ENCODE measurements around the gene SLC39A3.

The SLC39A3 gene

DNA sequence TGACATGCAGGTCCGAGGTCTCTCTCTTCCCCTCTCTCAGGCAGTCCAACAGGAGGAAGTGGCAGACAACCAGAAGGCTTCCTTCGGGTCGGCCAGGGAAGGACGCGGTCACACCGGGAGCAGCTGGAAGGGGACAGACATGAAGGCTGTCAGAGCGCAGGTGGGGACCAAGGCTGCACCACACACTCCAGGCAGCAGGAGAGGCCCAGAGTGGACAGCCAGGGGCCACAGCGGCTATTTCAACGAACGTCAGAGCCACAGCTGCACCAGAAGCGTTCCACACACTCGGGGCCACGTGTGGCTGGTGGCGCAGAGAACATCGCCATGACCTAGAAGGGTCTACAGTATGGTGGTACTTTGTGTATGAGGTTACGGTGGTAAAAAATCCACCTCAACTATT lies 16.0 kb upstream of the SLC39A3 start:
- in situ Hi-C loops (cut with HindIII; ENCODE audit: low pct_ligation_motif_present, low pct_unique_long_range_greater_than_20kb, low sequenced_read_pairs), result no loop called here
- no peak for DNase-seq

DNA sequence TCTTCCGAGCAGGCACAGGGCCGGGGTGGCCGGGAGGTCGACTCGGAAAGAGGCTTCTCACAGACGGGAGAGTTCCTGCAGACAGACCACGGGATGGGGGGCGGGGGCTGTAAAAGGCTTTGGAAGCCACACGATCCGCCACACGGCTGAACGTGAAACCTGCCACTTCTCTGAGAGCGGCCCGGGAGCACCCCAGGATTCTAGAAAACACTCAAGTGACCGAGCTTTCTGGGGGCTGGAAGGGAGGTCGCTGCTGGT lies 15.6 kb upstream of the SLC39A3 start:
- in situ Hi-C loops (cut with HindIII; ENCODE audit: low pct_ligation_motif_present, low pct_unique_long_range_greater_than_20kb, low sequenced_read_pairs), result no loop called here
- DNase-seq, result no peak

DNA sequence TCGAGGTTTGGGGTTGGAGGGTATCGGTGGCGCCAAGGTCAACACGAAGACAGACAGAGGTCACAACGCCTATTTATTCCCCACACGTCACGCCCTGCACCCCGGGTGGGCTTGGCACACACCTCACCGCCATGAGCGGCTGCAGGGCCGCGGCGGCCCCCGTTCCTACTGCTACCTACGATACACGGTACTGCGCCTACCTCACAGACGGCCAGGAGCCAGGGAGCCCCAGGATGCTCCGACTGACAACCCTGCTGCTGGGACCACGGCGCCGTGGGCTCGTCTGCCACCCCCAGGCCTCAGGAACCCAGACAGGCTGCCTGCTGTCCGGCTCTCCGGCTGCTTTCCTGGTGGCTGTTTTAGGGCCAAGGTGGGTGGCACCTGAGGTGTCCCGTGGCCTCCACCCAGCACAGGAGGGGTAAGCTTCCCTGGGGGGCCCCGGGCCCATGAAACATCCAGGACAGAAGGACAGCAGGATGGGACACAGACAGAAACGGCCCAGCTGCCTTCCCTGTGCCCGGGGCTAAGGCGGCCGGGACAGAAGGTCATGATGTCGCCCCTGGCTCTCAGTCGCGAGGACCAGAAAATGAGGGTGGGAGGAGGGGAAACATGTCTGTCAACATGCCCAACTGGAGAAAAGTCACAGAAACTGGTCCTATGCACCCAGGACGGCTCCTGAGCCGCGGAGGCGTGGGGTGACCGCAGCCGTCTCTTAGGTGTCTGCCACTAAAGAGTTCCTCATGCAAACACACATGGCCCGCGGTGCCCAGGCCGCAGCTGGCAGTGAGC lies 15.0 kb upstream of the SLC39A3 start:
- in situ Hi-C loops (cut with HindIII; ENCODE audit: low pct_ligation_motif_present, low pct_unique_long_range_greater_than_20kb, low sequenced_read_pairs), result no loop called here

DNA sequence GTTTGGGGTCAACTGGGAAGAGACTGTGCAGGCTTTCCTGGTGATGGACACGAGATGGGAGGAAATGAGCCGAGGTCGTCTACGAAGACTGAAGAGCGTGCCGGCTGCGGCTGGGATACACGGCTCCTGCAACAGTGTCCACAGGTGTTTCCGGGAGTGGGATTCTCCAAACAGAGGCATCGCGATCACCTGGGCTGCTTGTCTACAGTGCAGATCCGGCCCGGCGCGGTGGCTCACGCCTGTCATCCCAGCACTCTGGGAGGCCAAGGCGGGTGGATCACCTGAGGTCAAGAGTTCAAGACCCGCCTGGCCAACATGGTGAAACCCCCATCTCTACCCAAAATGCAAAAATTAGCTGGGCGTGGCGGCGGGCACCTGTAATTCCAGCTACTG lies 11.6 kb upstream of the SLC39A3 start:
- in situ Hi-C loops (cut with HindIII; ENCODE audit: low pct_ligation_motif_present, low pct_unique_long_range_greater_than_20kb, low sequenced_read_pairs), result no loop called here
- no peak for DNase-seq

More for the DNA sequence above, 15.0 kb upstream of the SLC39A3 start:
- no peak for DNase-seq

DNA sequence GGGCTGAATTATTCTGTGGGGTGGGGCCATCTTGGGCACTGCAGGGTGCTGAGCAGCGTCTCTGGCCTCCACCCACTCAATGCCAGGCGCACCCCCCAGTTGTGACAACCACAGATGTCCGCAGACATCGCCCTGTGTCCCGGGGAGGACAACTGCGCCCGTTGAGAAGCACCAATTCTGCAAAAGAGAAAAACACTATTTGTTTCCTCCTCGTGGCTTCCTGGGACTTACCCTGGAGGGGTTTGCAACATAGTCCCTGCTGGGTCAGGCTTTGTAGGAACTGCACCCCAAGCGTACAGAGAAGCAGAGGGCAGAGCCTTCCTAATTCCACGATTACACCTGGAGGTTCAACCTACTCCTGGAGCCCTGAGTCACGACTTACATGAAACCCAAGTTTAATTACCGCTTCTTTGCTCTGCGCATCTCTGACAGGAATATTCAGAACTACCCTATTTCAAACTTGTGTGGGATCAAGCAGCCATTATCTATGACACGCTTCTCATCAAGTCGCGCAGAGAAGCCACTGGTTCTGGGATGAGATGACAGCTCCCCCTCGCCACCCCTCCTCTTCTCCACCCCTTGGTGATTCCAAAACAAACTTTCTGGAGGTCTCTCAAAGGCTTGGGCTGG lies 11.1 kb upstream of the SLC39A3 start:
- in situ Hi-C loops (cut with HindIII; ENCODE audit: low pct_ligation_motif_present, low pct_unique_long_range_greater_than_20kb, low sequenced_read_pairs), result no loop called here
- no peak for DNase-seq

DNA sequence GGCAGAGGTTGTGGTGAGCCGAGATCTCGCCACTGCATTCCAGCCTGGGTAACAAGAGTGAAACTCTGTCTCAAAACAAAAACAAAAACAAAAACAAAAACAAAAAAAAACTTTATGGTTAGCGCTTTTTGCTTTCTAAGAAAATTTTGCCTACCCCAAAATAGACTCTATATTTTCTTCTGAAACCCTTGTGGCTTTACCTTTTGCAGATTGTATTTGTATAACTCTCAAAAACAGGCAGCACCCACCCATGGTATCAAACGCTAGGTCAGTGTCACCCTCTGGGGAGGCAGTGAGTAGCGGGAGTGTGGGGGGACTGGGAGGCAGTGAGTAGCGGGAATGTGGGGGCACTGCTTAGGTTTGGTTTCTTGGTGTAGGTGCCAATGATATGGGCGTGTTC lies 7.5 kb upstream of the SLC39A3 start:
- in situ Hi-C loops (cut with HindIII; ENCODE audit: low pct_ligation_motif_present, low pct_unique_long_range_greater_than_20kb, low sequenced_read_pairs), result no loop called here
- DNase-seq, result no peak

DNA sequence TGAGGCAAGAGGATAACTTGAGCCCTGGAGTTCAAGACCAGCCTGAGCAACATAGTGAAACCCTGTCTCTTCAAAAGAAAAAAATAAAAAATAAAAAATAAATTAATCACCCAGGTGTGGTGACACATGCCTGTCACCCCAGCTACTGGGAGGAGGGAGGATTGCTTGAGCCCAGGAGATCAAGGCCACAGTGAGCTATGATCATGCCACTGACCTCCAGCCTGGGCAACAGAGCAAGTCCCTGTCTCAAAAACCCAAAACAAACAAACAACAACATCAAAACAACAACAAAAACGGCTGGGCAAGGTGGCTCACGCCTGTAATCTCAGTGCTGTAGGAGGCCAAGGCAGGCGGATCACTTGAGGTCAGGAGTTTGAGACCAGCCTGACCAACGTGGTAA lies 4.3 kb upstream of the SLC39A3 start:
- DNase-seq, result no peak
- in situ Hi-C loops (cut with HindIII; ENCODE audit: low pct_ligation_motif_present, low pct_unique_long_range_greater_than_20kb, low sequenced_read_pairs), result no loop called here

DNA sequence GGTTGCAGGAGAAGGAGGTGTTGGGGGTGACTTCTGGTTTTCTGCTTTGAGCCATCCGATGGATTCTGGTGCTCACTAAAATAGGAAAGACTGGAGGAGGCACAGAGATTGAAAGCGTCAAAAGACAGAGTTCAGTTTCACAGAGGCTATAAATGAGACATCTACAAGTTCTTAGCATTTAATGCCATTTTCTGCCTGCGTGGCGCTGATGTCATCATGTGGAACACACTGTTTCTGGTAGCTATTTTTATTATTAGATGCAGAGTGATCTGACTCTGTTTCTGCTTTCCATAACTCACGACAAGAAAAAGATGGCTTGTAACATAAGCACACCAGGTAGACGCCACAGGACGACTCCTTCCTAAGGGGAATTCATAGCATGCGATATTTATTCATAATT lies 3.3 kb upstream of the SLC39A3 start:
- DNase-seq, result no peak
- in situ Hi-C loops (cut with HindIII; ENCODE audit: low pct_ligation_motif_present, low pct_unique_long_range_greater_than_20kb, low sequenced_read_pairs), result no loop called here

DNA sequence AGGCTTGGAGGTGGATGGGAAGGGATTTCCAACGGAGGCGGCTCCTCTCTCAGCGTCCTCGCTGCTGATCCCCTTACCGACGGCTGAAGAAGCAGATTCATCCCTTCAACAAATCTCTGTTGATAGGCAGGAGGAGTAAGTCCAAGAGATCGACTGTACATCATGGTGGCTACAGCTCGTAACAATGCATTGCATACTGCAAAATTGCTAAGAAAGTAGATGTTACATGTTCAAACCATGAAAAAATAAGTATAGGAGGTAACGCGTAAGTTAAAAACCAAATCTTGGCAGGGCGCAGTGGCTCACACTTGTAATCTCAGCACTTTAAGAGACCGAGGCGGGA lies 468 bp upstream of the SLC39A3 start:
- no peak for DNase-seq
- in situ Hi-C loops (cut with HindIII; ENCODE audit: low pct_ligation_motif_present, low pct_unique_long_range_greater_than_20kb, low sequenced_read_pairs), result no loop called here

DNA sequence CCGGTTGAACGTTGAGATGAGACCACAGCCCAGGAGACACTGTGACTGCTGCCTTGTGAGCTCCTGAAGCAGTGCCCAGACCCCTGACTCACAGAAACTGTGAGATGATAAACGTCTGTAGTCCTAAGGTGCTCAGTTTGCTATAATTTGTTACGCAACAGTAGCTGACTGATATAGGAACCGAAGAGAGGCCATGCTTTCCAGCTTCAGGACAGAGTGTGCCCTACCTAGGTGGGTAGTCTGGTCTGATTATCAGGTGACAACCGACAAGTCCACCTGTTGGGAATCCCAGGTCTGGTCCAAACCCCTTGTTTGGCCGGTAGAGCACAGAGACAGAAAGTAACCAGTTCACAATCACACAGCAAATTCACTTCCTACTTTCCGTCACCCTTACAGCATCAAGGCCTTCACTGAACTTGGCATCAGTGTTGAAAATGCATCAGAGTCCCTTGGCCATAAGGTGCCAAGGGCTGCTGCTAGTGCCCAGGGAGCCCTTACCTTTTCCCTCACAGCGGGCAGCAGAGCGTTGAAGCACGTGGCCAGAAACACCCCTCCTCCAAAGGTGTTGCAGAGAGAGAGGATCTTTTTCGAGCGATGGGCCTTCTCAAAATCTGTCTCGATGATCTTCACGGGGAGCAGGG lies 3.1 kb downstream of the SLC39A3 start:
- in situ Hi-C loops (cut with HindIII; ENCODE audit: low pct_ligation_motif_present, low pct_unique_long_range_greater_than_20kb, low sequenced_read_pairs), result no loop called here
- no peak for DNase-seq

DNA sequence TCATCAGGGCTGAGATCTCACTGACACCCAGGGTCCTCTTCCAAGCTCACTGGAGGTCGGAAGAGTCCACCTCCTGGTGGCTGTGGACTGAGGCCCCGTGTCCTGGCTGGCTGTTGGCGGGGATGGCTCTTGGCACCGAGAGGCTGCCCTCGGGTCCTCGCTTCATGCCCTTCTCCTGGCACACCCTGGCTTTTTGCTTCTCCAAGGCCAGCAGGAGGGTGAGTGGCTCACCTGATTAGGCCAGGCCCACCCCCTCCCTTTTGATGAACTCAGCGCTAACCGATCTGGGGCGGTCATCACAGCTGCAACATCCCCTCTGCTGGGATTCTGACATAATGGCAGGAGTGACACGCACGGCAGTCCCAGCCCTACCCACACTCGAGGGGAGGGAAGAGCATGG lies 4.4 kb downstream of the SLC39A3 start:
- no peak for DNase-seq

DNA sequence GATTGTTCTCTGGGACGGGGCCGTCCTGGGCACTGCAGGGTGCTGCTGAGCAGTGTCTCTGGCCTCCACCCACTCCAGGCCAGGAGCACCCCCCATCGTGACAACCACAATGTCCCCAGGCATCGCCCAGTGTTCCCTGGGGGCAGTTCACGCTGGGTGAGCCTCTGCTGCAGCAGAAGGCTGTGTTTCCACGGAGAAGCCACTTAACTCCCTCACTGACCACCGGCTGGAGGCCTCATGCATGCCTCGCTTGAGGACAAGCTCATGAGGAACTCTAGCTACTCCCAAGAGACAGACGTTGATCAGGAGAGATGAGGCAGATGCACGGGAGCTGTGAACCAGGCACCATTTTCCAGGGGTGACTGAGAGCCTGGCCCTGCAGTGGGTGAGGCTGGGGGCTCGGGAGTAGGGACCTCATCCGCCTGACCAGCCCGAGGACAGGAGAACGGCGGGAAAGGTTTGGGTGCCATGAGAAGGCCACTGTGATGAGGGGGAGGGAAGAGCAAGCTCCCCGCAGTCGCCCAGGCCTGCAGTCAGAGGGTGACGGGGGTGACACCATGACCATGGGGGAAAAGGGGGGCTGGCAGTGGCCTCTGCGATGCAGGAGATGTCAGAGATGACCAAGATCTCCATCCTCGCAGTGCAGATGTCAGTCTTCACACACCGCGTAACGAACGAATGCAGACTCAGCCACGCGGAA lies 5.1 kb downstream of the SLC39A3 start:
- DNase-seq, result no peak
- in situ Hi-C loops (cut with HindIII; ENCODE audit: low pct_ligation_motif_present, low pct_unique_long_range_greater_than_20kb, low sequenced_read_pairs), result no loop called here

More for the DNA sequence above, 4.4 kb downstream of the SLC39A3 start:
- in situ Hi-C loops (cut with HindIII; ENCODE audit: low pct_ligation_motif_present, low pct_unique_long_range_greater_than_20kb, low sequenced_read_pairs), result no loop called here

DNA sequence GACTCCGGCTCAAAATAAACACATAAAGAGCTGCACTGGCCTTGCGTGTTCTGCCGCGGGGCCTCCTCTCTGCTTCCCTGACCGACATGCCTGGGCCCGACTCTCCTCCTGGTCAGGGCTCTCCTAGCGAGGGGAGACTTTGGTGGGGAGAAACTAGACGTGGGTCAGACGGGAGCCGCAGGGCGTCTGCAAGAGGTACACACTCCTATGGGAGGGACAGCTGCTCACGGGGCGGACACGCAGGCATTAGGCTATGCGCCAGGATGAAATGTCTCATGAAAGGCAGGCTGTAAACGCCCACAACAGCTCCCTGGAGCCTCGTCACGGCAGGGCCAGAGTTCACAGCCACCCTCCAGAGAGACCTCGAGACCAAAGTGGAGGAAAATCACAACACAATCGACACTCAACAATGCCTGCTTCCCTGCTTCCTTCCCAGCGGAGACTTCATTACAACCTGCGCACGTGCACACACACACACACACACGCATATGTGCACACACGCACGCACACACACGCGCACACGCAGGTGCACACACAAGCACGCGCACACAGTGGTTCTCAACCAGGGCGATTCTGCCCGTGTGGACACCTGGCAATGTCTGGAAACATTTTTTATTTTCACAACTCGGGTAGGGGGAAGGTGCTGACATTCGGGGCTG lies 5.8 kb downstream of the SLC39A3 start:
- DNase-seq, result no peak
- in situ Hi-C loops (cut with HindIII; ENCODE audit: low pct_ligation_motif_present, low pct_unique_long_range_greater_than_20kb, low sequenced_read_pairs), result no loop called here

DNA sequence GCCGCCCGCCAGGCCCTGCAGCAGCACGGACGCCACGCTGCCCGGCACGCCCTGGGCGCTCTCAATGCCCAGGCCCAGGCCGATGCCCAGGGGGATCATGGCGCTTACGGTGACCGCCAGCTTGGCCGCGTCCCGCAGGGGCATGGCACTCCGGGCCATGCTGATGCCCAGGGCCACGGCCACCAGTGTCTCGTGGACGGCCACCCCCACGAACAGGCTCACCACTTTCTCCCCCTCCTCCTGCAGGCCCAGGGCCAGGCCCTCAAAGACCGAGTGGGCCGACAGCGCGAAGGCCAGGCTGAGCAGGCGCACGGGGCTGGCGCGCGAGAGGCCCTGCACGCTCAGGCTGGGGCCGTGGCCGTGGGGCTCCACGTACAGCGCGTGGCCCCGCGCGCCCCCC lies 6.9 kb downstream of the SLC39A3 start:
- in situ Hi-C loops (cut with HindIII; ENCODE audit: low pct_ligation_motif_present, low pct_unique_long_range_greater_than_20kb, low sequenced_read_pairs), result no loop called here
- DNase-seq, result no peak

DNA sequence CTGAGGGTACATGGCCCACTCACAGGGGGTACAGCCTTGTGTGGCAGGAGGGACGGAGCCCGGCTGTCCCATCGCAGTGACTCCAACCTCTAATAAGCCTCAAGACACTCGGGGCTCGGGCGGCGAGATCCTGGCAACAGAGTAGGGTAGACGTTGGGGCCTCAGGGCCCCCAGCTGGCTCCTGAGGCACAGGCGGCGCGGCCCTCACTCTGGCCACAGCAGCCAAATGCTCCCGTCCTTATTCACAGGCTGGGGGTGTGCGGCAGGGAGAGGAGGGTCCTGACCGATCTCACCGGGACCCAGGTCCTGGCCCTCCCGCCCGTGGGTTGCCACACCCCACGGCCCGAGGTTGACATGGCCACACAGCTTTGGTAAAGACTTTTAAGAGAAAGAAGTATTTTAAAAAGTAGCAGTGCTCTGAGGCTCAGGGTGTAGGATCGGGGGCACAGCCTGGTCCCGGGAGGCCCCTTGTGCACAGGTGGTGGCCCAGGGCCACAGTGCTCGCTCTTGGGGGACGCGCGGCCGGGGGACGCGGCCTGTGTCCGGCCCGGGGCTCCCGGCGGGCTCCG lies 7.6 kb downstream of the SLC39A3 start:
- no peak for DNase-seq
- in situ Hi-C loops (cut with HindIII; ENCODE audit: low pct_ligation_motif_present, low pct_unique_long_range_greater_than_20kb, low sequenced_read_pairs), result no loop called here

DNA sequence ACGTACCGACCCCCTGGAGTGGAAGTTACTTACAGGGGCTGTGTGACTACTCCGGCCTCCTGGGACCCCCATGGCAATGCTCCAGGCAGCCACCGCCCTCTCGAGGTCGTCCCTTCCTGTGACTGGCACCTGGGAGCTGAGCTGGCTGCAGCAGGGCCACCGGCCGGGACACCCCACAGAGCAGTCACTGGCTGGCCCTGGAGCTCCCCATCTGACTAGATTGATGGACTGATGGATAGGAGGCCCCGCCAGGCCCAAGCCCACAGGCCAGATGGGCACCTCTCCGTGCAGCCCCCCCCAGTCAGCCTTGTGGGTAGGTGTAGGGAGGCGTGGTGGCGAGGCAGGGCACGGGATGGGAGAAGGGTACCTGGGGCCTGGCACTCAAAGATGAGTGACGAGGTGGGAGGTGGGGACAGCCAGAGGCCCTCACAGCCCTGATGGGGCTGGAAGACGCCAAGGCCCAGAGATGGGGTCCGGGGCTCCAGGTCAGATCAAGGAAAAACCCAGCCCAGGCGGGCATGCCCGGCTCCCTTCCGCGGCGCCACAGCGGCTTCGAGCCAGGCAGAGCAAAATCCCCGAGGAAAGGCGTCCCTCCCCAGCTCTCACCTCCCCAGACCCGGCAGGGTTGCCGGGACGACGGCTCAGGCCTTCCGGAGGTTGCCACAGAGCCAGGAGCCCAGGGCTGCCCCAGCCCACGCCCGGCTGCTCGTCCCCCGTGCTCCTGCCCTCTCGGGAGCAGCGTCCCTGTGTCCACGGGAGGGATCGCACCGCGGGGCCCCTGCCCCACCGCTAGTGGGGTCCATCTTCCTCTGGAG lies 8.4 kb downstream of the SLC39A3 start:
- no peak for DNase-seq
- in situ Hi-C loops (cut with HindIII; ENCODE audit: low pct_ligation_motif_present, low pct_unique_long_range_greater_than_20kb, low sequenced_read_pairs), result no loop called here

DNA sequence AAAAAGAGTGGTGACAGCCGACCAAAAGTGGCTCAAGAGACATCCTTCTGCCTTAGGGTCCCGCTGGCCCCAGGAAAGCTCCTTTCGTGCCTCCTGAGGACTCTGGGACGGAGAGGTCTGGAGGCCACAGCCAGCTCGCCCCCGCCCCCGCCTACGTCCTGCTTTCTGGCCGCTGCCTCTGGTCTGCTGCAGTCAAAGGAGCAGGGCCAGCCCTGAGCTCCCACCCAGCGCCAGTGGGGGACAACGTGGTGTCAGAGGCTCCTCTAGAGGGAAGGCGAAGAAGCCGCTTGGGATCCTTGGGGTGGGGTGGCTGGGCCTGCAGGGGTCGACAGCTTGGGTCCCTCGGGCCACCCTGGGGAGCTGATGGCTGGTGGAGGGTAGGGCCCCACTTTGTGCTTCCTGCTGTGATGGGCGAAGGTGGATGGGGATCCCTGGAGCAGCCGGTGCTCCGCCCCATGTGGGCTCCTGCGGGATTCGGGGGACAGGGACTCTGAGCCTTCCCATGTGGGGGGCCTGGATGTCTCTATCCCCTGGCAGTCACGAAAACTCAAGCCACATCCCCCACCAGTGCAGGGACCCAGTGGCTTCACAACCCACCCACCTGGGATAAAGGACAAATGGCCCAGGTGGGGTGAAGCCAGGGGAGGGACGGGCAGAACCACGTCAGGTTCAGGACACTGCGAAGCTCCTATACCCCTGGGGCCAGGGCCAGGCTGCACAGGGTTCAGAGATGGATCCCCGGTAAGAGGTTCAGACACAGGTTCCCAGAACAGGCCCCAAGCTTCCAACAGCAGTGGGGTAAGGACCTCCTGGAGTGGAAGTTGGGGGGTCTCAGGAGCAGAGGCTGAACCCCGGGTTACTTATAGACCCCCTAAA lies 9.6 kb downstream of the SLC39A3 start:
- no peak for DNase-seq
- in situ Hi-C loops (cut with HindIII; ENCODE audit: low pct_ligation_motif_present, low pct_unique_long_range_greater_than_20kb, low sequenced_read_pairs), result no loop called here
